ENCODE measurements around the gene DNLZ.
"Not testable (repeated sequence)": the region's sequence is repeated elsewhere in the genome, so short reads cannot be mapped to it uniquely, and the experiment has no call there.

- TF ChIP-seq, protein P1, sequence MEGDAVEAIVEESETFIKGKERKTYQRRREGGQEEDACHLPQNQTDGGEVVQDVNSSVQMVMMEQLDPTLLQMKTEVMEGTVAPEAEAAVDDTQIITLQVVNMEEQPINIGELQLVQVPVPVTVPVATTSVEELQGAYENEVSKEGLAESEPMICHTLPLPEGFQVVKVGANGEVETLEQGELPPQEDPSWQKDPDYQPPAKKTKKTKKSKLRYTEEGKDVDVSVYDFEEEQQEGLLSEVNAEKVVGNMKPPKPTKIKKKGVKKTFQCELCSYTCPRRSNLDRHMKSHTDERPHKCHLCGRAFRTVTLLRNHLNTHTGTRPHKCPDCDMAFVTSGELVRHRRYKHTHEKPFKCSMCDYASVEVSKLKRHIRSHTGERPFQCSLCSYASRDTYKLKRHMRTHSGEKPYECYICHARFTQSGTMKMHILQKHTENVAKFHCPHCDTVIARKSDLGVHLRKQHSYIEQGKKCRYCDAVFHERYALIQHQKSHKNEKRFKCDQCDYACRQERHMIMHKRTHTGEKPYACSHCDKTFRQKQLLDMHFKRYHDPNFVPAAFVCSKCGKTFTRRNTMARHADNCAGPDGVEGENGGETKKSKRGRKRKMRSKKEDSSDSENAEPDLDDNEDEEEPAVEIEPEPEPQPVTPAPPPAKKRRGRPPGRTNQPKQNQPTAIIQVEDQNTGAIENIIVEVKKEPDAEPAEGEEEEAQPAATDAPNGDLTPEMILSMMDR (conservative IDR thresholded peaks at IDR 0.05) = not testable (repeated sequence)
- TF ChIP-seq EZH2 (IDR thresholded peaks at IDR 0.05; ENCODE audit: low read depth) = not testable (repeated sequence)
These were observed 42.4 kb upstream of the DNLZ start for GRCh38 chr9:136405904-136406303.
